Chondrocyte (in vitro differentiated cells): ENCODE data around the gene SDC1. TPM values are rescaled to one million over a fixed set of nuclear protein-coding genes. Genes with fewer than 3 reads are reported as not detected.

Experiments
- DNase-seq: peaks from one replicate; pipeline ENCODE4 v3.0.0; 2021; ENCODE audit warnings: mixed read lengths, low spot score
- H3K27ac Mint-ChIP-seq: one replicate; pipeline ENCODE4 v1.8.0; 2021; ENCODE audit warnings: mild to moderate bottlenecking, moderate library complexity, mixed read lengths; ENCODE audit not compliant: unreplicated experiment
- H3K27me3 Mint-ChIP-seq: 2 replicates; pipeline ENCODE4 v1.8.0; 2021; ENCODE audit warnings: low read depth, mixed read lengths
- H3K36me3 Mint-ChIP-seq: 2 replicates; pipeline ENCODE4 v1.8.0; 2021; ENCODE audit warnings: low read depth, mixed read lengths
- H3K4me1 Mint-ChIP-seq: 2 replicates; pipeline ENCODE4 v1.8.0; 2021; ENCODE audit warnings: low read depth, mild to moderate bottlenecking, mixed read lengths
- H3K4me3 Mint-ChIP-seq: one replicate; pipeline ENCODE4 v1.8.0; 2021; ENCODE audit warnings: mild to moderate bottlenecking, moderate library complexity, mixed read lengths; ENCODE audit not compliant: unreplicated experiment
- H3K9me3 Mint-ChIP-seq: 2 replicates; pipeline ENCODE4 v1.8.0; 2021; ENCODE audit warnings: low read depth, mixed read lengths
- total RNA-seq: library from RNA; stranded (reverse); gene quantifications from 3 replicates; pipeline ENCODE4 v1.2.1, GENCODE V29; 2021
- TF ChIP-seq, protein P1 (sequence below): fragments of 200-600 bp; sonication (generic); IDR thresholded peaks from 2 replicates; pipeline ENCODE4 v1.5.0; 2021; ENCODE audit warnings: antibody characterized with exemption, mild to moderate bottlenecking, moderate library complexity

SDC1 gene
- total RNA-seq, 1 donor from 2014 or later, result 13.2 TPM

DNA sequence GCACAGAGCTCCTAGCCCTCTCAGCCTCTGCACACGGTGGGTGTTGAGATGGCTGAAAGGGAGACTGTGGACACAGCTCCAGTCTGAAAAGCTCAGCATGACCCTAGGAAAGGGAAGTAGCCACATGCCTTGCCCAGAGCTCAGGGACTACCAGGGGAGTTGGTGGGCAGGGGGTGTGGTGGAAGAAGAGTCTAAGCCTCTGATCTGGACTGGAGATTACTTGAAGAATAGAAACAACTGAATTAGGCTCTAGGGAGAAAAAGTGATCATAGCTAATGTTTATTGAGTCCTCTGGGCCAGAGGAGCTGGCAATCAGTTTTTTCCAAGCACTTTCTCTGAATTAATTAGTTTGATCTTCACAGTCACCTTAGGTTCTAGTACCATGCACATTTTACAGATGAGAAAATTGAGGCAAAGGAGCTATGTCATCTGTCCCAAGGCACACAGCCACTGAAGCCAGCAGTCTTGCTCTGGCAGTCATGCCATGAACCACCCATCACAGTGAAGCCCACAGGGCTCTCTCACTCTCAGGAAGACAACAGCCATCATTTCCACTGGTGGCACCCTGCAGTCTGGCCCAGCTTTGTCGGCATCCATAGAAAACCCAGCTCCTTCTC lies 10.3 kb downstream of the SDC1 start:
- no peak overlapping the region for H3K4me3 Mint-ChIP-seq

DNA sequence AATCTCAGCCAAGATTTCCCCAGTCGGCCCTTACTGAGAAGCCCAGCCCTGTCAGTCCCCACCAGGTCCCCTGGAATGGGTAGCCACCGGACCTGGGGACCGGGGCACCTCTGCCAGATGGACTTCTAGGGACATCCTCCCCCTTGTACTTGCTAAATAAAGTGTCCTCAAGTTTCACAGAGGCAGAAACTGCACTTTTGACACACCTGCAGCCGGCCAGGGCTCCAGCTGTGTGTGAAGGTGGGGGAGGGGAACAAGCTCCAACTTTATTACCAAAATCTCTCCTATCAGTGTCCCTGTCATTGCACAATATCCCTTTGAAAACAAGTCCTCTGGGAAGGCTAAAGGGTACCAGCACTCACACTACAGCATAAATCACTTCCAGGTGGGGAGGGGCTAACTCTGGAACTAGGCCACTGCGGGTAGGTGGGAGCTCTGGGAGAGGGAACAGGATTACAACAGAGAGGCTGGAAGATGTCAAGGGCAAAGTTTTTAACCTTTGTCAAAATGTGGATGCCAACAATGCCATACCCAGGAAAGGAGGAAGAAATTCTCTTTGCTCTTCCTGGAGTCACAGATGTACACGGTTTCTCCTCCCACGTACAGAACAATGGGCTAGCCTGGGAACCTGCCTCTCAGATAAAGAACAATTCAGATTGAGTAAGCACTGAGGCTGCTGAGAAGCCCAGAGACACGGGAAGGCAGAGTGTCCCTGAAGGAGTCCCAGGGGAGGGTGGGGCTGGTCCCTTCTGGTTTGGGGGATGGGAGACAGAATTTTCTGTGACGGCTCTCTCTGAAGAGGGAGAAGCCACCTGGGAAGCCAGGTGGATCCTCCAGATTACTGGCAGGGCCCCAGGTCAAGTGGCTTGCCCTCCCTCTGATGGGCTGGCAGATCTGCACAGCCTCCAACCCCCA lies 11.0 kb downstream of the SDC1 start:
- H3K27me3 Mint-ChIP-seq, result no peaks in the 10 kb centered on the region
- no peak overlapping the region for H3K27ac Mint-ChIP-seq
- TF ChIP-seq, protein P1, sequence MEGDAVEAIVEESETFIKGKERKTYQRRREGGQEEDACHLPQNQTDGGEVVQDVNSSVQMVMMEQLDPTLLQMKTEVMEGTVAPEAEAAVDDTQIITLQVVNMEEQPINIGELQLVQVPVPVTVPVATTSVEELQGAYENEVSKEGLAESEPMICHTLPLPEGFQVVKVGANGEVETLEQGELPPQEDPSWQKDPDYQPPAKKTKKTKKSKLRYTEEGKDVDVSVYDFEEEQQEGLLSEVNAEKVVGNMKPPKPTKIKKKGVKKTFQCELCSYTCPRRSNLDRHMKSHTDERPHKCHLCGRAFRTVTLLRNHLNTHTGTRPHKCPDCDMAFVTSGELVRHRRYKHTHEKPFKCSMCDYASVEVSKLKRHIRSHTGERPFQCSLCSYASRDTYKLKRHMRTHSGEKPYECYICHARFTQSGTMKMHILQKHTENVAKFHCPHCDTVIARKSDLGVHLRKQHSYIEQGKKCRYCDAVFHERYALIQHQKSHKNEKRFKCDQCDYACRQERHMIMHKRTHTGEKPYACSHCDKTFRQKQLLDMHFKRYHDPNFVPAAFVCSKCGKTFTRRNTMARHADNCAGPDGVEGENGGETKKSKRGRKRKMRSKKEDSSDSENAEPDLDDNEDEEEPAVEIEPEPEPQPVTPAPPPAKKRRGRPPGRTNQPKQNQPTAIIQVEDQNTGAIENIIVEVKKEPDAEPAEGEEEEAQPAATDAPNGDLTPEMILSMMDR, result no peak
- peaks cover 7% of the 10 kb centered on the region for H3K4me1 Mint-ChIP-seq
- H3K9me3 Mint-ChIP-seq, result no peaks in the 10 kb centered on the region
- peak; percentile 61 for DNase-seq
- H3K36me3 Mint-ChIP-seq, result no peaks in the 10 kb centered on the region
- no peak overlapping the region for H3K4me3 Mint-ChIP-seq

More for the DNA sequence above, 10.3 kb downstream of the SDC1 start:
- Mint-ChIP-seq H3K27me3 (no peaks in the 10 kb centered on the region), H3K27ac (no peak overlapping the region), H3K9me3 (no peaks in the 10 kb centered on the region), H3K36me3 (no peaks in the 10 kb centered on the region), H3K4me1 (peaks cover 7% of the 10 kb centered on the region)
- TF ChIP-seq, protein P1, result no peak
- peak; percentile 32 for DNase-seq

DNA sequence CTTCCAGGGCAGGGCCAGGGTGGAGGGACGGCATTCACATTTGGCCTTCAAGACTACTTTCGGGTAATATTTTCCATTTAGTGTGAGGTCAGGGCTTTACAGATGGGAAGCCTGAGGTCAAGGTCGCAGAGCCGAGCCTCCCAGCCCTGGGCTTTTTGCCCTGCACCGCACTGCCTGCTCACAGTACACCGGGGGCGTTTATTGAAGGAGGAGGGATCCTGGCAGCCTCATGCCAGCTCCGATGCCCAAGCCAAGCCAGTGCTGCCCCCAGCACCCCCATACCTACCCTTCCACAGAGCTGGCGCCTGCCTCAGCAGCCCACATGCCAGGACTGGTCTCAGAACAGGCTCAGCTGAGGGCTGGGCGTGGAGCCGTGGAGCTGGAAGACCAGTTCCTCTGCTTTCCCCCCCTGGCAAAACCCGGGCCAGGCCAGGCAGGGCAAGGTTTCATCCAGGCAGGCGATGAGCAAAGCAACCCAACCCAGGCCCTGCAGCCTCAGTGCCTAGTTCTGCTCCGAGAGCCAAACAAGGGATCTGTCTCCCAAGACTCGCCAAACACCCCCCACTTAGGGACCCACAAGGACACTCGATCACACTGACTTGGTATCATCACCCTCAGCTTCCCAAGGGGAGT lies 11.9 kb downstream of the SDC1 start:
- H3K36me3 Mint-ChIP-seq, result no peaks in the 10 kb centered on the region
- peaks cover 7% of the 10 kb centered on the region for H3K4me1 Mint-ChIP-seq
- TF ChIP-seq, protein P1, result no peak
- no peak overlapping the region for H3K27ac Mint-ChIP-seq
- no peak overlapping the region for H3K4me3 Mint-ChIP-seq
- no peaks in the 10 kb centered on the region for H3K9me3 Mint-ChIP-seq
- no peaks in the 10 kb centered on the region for H3K27me3 Mint-ChIP-seq
- no peak for DNase-seq

DNA sequence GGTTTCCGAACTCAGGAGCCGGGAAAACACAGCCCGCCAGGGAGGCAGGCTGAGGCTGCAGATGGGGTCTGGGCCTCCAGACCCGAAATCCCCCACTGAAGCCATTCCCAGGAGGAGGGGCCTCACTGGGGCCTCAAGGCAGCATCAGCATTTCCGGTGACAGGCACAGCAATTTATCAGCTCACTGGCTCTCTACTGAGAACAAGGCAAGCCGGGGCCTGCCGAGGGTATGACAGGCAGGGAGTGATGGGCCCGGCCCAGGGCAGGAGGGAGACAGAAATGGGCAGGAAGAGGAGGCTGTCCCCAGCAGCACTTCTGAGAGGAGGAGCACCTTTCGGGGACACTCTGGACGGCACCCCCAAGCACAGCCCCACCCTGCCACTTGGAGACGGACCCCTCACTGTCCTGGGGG lies 12.5 kb downstream of the SDC1 start:
- TF ChIP-seq, protein P1, result no peak
- H3K27me3 Mint-ChIP-seq, result no peaks in the 10 kb centered on the region
- H3K27ac Mint-ChIP-seq, result no peak overlapping the region
- no peaks in the 10 kb centered on the region for H3K36me3 Mint-ChIP-seq
- no peak overlapping the region for H3K4me3 Mint-ChIP-seq
- DNase-seq, result no peak
- peaks cover 7% of the 10 kb centered on the region for H3K4me1 Mint-ChIP-seq
- no peaks in the 10 kb centered on the region for H3K9me3 Mint-ChIP-seq

DNA sequence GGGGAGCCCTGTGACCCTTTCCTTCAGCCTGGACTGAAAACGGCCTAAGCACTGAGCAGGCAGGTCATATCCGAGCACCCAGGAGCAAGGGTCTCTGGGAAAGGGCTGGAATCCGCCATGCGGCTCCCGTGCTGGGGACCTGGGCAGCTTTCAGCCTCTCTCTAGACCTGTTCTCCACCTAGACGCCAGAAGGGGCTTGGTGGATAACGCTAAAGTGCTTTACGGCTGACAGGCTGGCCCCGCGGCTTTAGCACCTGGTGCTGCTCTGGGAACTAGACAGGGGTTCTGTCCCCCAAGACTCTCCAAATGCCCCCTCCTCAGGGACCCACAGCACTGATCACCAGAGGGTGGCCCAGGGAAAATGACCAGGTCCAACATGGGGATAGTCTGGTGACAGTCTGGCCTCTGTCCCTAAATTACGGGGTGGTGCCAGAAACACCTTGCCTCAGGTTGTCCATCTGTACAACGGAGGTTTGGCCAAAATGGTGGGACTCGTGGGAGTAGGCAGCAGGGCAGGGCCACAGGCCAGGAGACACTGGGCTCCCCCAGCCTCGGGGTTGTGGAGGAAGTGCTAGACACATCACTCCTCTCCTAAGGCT lies 13.0 kb downstream of the SDC1 start:
- Mint-ChIP-seq H3K9me3 (no peaks in the 10 kb centered on the region), H3K27me3 (no peaks in the 10 kb centered on the region), H3K36me3 (no peaks in the 10 kb centered on the region), H3K27ac (no peak overlapping the region), H3K4me3 (no peak overlapping the region), H3K4me1 (peaks cover 7% of the 10 kb centered on the region)
- DNase-seq, result no peak
- TF ChIP-seq, protein P1, result no peak
